HG03575 (cell line): ENCODE measurements around the gene FAM209B.

Source experiments
- ATAC-seq: cut with Tn5 transposase; IDR thresholded peaks from one replicate; pipeline ENCODE4 v1.9.1; 2021; ENCODE audit not compliant: unreplicated experiment, insufficient number of reproducible peaks, low FRiP score; ENCODE audit errors: extremely low read depth

FAM209B gene

GRCh38 chr20:56581701-56582100 lies 48.7 kb downstream of the FAM209B start:
- no peak for ATAC-seq

- ATAC-seq: no peak
These were observed 49.5 kb downstream of the FAM209B start for GRCh38 chr20:56582542-56582941.

- ATAC-seq: no peak
These were observed 51.9 kb downstream of the FAM209B start for GRCh38 chr20:56584916-56585315.
